Measurements from ENCODE around the gene FGF19.

- no peak for TF ChIP-seq CTCF (IDR thresholded peaks at IDR 0.05)
- no peak for TF ChIP-seq POLR2A (IDR thresholded peaks at IDR 0.05)
- no peak for TF ChIP-seq EP300 (IDR thresholded peaks at IDR 0.05)
- no peak for TF ChIP-seq POLR2AphosphoS5 (IDR thresholded peaks at IDR 0.05)
Measured at GRCh38 chr11:69658626-69659450, 45.0 kb downstream of the FGF19 start.
